Activated naive CD8-positive, alpha-beta T cell treated with anti-CD3 and anti-CD28 coated beads, Interleukin-2, amount 50 U/mL, for 24 hours (primary cell): ENCODE results near the gene VGLL3.

Source experiments
- ATAC-seq: fragments of 150-1000 bp; cut with Tn5 transposase; one replicate; pipeline ENCODE4 v1.10.0; 2021
- DNase-seq: peaks from one replicate; pipeline ENCODE4 v3.0.0; 2021
- H3K27ac Mint-ChIP-seq: one replicate; pipeline ENCODE4 v1.8.0; 2021; ENCODE audit warnings: mild to moderate bottlenecking, mixed read lengths
- H3K27me3 Mint-ChIP-seq: one replicate; pipeline ENCODE4 v1.8.0; 2021; ENCODE audit warnings: mixed read lengths
- H3K36me3 Mint-ChIP-seq: one replicate; pipeline ENCODE4 v1.8.0; 2021; ENCODE audit warnings: low read depth, mixed read lengths
- H3K4me1 Mint-ChIP-seq: one replicate; pipeline ENCODE4 v1.8.0; 2021; ENCODE audit warnings: mixed read lengths
- H3K4me3 Mint-ChIP-seq: one replicate; pipeline ENCODE4 v1.8.0; 2021; ENCODE audit warnings: mild to moderate bottlenecking, moderate library complexity, mixed read lengths
- H3K9me3 Mint-ChIP-seq: one replicate; pipeline ENCODE4 v1.8.0; 2021; ENCODE audit warnings: mixed read lengths

Gene VGLL3

DNA sequence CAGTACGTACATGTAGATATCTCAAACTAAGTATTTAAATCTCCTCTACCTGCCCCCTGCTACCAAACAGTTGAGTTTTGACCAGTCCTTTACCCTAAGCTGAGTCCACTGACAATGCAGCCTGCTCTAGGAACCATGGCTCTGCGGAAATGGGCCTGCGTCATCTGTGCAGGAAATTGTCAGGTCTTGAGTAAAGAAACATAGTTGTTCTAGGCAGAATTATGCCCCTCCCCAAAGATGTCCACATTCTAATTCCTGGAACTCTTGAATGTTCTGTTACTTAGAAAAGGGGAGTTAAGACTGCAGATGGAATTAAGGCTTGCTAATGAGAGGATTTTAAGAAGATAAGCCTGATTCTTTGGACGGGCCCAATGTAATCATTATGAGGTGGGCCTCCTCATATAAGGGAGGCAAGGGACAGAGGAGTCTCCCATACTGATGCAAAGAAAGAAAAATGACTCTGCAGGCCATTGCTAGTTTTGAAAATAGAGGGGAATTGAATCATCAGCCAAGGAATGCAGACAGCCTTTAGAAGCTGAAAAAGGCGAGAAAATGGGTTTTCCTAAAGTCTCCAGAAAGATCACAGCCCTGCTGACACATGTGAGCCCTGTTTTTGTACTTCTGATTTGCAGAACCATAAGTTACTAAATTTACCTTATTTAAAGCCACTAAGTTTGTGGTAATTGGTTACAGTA is 5.5 kb upstream of the VGLL3 start:
- H3K36me3 Mint-ChIP-seq: no peaks in the 10 kb centered on the region
- H3K4me1 Mint-ChIP-seq: no peaks in the 10 kb centered on the region
- peaks cover 8% of the 10 kb centered on the region for H3K9me3 Mint-ChIP-seq
- peaks cover 12% of the 10 kb centered on the region for H3K27me3 Mint-ChIP-seq
- ATAC-seq: no peak
- DNase-seq: no peak
- no peak overlapping the region for H3K27ac Mint-ChIP-seq
- no peak overlapping the region for H3K4me3 Mint-ChIP-seq

DNA sequence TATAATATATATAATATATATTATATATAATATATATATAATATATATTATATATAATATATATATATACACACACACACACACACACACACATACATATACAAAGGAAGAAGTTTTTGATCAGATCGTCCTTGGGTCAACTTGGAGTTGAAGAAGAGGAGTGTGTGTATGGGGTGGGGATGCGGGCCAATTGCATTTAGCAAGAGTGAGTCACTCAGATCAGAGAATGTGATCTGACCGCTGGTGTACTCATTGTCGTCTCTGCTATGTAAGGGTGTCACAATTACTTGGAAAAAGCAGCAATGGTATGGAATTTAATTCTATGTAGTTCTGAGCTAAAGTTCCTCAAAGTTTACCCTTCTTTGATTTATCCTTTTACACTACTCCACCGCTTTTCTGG is 4.6 kb upstream of the VGLL3 start:
- no peak overlapping the region for H3K4me3 Mint-ChIP-seq
- peaks cover 14% of the 10 kb centered on the region for H3K27me3 Mint-ChIP-seq
- no peaks in the 10 kb centered on the region for H3K36me3 Mint-ChIP-seq
- ATAC-seq (no peak), DNase-seq (no peak)
- H3K4me1 Mint-ChIP-seq: no peaks in the 10 kb centered on the region
- no peak overlapping the region for H3K27ac Mint-ChIP-seq
- peaks cover 8% of the 10 kb centered on the region for H3K9me3 Mint-ChIP-seq

GRCh38 chr3:86993704-86994103 is 2.8 kb upstream of the VGLL3 start:
- no peak overlapping the region for H3K27ac Mint-ChIP-seq

DNA sequence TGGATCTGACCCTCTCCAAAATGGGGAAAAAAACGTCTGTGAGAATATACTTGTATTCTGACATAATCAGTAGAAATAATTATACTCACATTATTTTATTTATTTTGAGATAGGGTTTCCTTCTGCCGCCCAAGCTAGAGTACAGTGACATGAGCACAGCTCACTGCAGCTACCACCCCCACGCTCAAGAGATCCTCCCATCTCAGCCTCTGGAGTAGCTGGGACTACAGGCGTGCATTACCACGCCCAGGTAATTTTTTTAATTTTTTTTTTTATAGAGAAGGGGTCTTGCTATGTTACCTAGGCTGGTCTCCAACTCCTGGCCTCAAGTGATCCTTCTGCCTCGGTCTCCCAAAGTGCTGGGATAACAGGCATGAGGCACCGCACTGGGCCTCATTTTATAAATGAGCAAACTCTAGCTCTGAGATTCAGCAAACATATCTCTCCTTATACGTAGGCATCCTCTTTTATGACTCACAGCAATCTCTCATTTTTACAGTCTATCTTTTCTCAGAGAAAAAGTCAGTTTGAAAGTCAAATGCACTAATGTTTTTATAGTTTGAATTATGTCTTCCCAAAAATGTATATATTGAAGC is 989 bp upstream of the VGLL3 start:
- no peak for ATAC-seq
- Mint-ChIP-seq H3K4me1 (peaks cover 2% of the 10 kb centered on the region), H3K27me3 (peaks cover 31% of the 10 kb centered on the region)

More at GRCh38 chr3:86993704-86994103, 2.8 kb upstream of the VGLL3 start:
- no peak overlapping the region for H3K4me3 Mint-ChIP-seq
- H3K27me3 Mint-ChIP-seq: peaks cover 28% of the 10 kb centered on the region
- H3K4me1 Mint-ChIP-seq: peaks cover 2% of the 10 kb centered on the region
- DNase-seq (no peak), ATAC-seq (no peak)
- H3K36me3 Mint-ChIP-seq: no peaks in the 10 kb centered on the region
- H3K9me3 Mint-ChIP-seq: peaks cover 8% of the 10 kb centered on the region

DNA sequence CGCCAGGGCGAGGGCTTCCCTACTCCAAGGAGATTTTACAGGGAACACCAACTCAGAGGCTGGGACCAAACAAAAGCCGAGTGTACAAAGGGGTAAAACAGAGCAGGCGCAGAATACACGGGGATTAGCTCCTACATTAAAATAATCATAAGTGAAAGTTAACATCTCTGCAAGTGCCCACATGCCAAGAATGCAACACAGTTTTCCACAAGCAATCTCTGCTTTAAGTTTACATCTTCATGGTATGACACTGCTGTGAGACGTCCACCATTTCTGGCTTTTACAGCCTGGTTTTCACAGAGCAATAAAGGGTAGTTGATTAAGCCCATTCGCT is 500 bp upstream of the VGLL3 start:
- H3K27me3 Mint-ChIP-seq: peaks cover 31% of the 10 kb centered on the region
- ATAC-seq: no peak
- peaks cover 2% of the 10 kb centered on the region for H3K4me1 Mint-ChIP-seq
- H3K27ac Mint-ChIP-seq: no peak overlapping the region
- DNase-seq: no peak
- peaks cover 7% of the 10 kb centered on the region for H3K9me3 Mint-ChIP-seq
- no peak overlapping the region for H3K4me3 Mint-ChIP-seq
- no peaks in the 10 kb centered on the region for H3K36me3 Mint-ChIP-seq

More for the DNA sequence above, 989 bp upstream of the VGLL3 start:
- Mint-ChIP-seq H3K36me3 (no peaks in the 10 kb centered on the region), H3K4me3 (no peak overlapping the region), H3K9me3 (peaks cover 8% of the 10 kb centered on the region), H3K27ac (no peak overlapping the region)
- no peak for DNase-seq

DNA sequence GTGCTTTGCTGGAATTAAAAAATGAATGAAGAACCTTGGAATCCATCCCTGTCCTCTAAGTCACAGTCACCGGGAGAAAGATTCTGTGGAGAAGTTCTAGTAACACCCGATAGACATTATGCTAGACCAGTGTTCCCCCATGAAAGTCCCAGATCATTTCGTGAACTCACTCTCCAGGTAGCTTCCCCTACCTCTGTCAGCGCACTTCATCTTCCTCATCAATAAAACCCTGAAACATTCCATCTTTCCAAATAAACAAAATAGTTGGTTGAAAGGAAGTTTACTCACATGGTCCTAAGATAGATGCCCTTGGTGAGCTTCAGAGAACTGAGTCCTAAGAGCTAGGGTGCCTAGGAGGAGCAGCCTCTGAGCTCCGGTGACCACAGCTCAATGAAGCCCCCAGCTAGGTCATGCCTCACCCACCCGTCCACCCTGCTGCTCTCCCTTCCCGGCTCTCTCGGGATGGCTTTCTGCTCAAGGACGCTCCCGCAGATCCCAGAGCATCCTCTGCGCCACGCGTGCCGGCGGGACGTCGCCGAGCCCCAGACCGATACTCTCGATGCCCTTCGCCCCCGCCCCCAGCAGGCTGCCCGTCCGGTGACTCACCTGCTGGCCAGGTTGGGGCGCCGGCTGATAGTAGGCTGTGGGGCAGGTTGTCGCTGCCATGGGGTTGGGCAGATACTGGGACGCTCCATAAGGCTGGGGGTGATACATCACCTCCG is 776 bp downstream of the VGLL3 start:
- Mint-ChIP-seq H3K4me1 (peaks cover 2% of the 10 kb centered on the region), H3K4me3 (no peak overlapping the region), H3K27ac (no peak overlapping the region), H3K27me3 (peaks cover 31% of the 10 kb centered on the region), H3K9me3 (peaks cover 3% of the 10 kb centered on the region), H3K36me3 (no peaks in the 10 kb centered on the region)
- no peak for DNase-seq
- peak; percentile 52 for ATAC-seq

- DNase-seq (no peak), ATAC-seq (no peak)
- H3K9me3 Mint-ChIP-seq: peaks cover 3% of the 10 kb centered on the region
- H3K27ac Mint-ChIP-seq: no peak overlapping the region
- peaks cover 2% of the 10 kb centered on the region for H3K4me1 Mint-ChIP-seq
- H3K36me3 Mint-ChIP-seq: no peaks in the 10 kb centered on the region
- H3K4me3 Mint-ChIP-seq: no peak overlapping the region
- H3K27me3 Mint-ChIP-seq: peaks cover 31% of the 10 kb centered on the region
Measured at GRCh38 chr3:86989611-86990010, 1.3 kb downstream of the VGLL3 start.

DNA sequence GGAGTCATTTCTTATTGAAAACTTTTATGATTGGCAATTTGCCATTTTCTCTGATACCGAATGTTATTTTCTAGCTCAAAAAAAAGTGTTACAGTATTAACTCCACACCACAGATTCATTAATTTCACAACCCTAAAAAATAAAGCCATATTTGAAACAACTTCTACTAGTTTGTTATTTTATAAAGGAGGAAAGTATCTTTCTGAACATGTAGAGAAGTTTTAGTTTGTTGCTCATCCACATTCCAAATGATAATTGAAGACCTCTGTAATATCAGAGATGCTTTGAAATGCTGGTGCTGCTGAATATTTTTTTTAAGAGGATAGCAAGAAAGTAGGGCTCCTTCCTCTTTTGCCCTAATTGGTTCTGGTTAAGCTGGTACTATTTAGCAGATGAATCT is 1.9 kb downstream of the VGLL3 start:
- Mint-ChIP-seq H3K36me3 (no peaks in the 10 kb centered on the region), H3K9me3 (peaks cover 3% of the 10 kb centered on the region)
- DNase-seq: no peak

GRCh38 chr3:86988235-86988634 is 2.7 kb downstream of the VGLL3 start:
- no peak overlapping the region for H3K4me3 Mint-ChIP-seq
- H3K4me1 Mint-ChIP-seq: peaks cover 2% of the 10 kb centered on the region
- no peaks in the 10 kb centered on the region for H3K9me3 Mint-ChIP-seq
- peaks cover 28% of the 10 kb centered on the region for H3K27me3 Mint-ChIP-seq
- DNase-seq (no peak), ATAC-seq (no peak)
- no peak overlapping the region for H3K27ac Mint-ChIP-seq
- no peaks in the 10 kb centered on the region for H3K36me3 Mint-ChIP-seq

More for the DNA sequence above, 1.9 kb downstream of the VGLL3 start:
- H3K27ac Mint-ChIP-seq: no peak overlapping the region
- H3K27me3 Mint-ChIP-seq: peaks cover 31% of the 10 kb centered on the region
- no peak for ATAC-seq
- peaks cover 2% of the 10 kb centered on the region for H3K4me1 Mint-ChIP-seq
- no peak overlapping the region for H3K4me3 Mint-ChIP-seq

DNA sequence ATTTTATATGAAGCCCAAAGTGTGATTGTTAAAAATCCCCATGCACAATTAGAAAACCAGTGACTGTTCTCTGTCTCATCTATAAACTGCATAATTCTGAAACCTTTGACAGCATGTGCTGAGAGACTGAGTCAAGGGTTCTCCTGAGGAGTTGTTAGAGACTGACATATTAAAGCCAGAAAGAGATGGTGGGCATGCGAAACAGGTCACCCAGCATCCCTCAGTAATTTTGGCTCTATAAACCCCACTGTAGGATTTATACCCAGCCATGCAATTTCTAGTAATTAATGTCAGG is 3.6 kb downstream of the VGLL3 start:
- DNase-seq: no peak
- Mint-ChIP-seq H3K4me1 (peaks cover 2% of the 10 kb centered on the region), H3K36me3 (no peaks in the 10 kb centered on the region)

DNA sequence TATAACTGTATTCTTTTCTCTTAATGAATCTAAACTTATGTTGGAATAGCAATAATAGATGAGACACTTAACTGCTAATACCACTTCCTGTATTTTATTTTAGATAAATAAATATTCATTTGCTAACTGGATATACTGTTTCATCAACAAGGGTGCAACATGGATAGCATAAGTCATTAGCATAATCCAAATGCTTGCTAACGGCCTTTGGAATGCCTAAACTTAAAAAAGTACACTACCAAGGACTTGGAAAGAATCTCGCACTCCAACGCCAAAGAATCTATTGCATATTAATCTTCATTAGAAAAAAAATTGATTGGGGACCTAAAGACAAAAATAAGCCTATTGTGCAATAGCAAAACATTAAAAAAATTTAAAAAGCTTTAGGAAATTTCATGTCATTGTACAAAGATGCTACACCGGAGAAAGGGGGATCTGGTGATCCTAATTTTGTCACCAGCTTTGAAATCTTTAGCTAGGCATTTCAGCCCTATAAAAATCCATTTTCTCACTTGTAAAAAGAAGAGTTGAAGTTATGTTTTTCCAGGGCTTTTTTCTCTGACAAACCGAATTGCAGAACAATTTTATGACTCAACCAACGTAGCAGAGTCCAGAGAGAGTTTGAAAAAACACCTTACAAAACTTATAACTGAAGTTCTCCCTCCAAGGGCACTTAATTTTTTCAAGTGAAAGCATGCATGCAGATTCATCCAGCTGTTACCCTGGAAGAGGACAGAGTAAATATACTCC is 4.1 kb downstream of the VGLL3 start:
- Mint-ChIP-seq H3K4me1 (peaks cover 2% of the 10 kb centered on the region), H3K36me3 (no peaks in the 10 kb centered on the region), H3K27me3 (peaks cover 21% of the 10 kb centered on the region), H3K4me3 (no peak overlapping the region), H3K27ac (no peak overlapping the region), H3K9me3 (no peaks in the 10 kb centered on the region)
- ATAC-seq: no peak
- no peak for DNase-seq

More for the DNA sequence above, 3.6 kb downstream of the VGLL3 start:
- ATAC-seq: no peak
- peaks cover 26% of the 10 kb centered on the region for H3K27me3 Mint-ChIP-seq
- no peaks in the 10 kb centered on the region for H3K9me3 Mint-ChIP-seq
- no peak overlapping the region for H3K27ac Mint-ChIP-seq
- H3K4me3 Mint-ChIP-seq: no peak overlapping the region

GRCh38 chr3:86985181-86985826 is 5.6 kb downstream of the VGLL3 start:
- no peak for DNase-seq
- Mint-ChIP-seq H3K27ac (no peak overlapping the region), H3K27me3 (peaks cover 16% of the 10 kb centered on the region), H3K4me3 (no peak overlapping the region), H3K36me3 (no peaks in the 10 kb centered on the region), H3K9me3 (no peaks in the 10 kb centered on the region), H3K4me1 (peaks cover 2% of the 10 kb centered on the region)
- no peak for ATAC-seq

- ATAC-seq: no peak
- no peak for DNase-seq
- H3K27ac Mint-ChIP-seq: no peak overlapping the region
Measured at GRCh38 chr3:86984271-86984670, 6.7 kb downstream of the VGLL3 start.

DNA sequence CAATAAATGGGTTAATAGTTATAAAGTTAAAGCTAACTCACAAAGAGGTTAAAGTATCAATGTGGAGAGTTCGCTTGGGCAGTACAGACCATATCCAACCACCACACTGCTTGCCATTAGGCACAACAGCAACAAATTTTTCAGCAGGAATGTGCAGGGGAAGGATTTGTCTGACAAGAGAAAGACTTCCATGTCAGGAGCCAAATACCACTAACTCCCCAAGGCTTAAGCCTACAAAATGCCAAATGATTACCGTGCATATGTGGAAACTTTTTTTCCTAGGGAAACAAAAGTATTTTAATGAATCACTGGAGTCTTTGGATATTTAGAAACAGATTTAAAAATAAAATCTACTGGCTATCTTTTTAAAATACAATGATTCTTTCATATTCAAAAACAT is 8.1 kb downstream of the VGLL3 start:
- Mint-ChIP-seq H3K4me3 (no peak overlapping the region), H3K27ac (no peak overlapping the region), H3K27me3 (no peaks in the 10 kb centered on the region), H3K4me1 (no peaks in the 10 kb centered on the region), H3K36me3 (no peaks in the 10 kb centered on the region), H3K9me3 (no peaks in the 10 kb centered on the region)
- DNase-seq: no peak
- no peak for ATAC-seq

More at GRCh38 chr3:86984271-86984670, 6.7 kb downstream of the VGLL3 start:
- H3K4me1 Mint-ChIP-seq: no peaks in the 10 kb centered on the region
- H3K36me3 Mint-ChIP-seq: no peaks in the 10 kb centered on the region
- H3K4me3 Mint-ChIP-seq: no peak overlapping the region
- H3K9me3 Mint-ChIP-seq: no peaks in the 10 kb centered on the region
- H3K27me3 Mint-ChIP-seq: peaks cover 8% of the 10 kb centered on the region
